ENCODE measurements around the gene C6orf89. TPM values are rescaled to one million over a fixed set of nuclear protein-coding genes. Genes with fewer than 3 reads are reported as not detected.

Gene C6orf89
- total and polyA plus RNA-seq, 2 of the 8 experiments (the other 6 are each of a cell fraction or from before 2014, with no cell fraction given): 4.6 to 12.3 TPM

- Histone ChIP-seq H3K27ac (ENCODE audit: low read depth, low read length) (no peak overlapping the region), H2BK12ac (ENCODE audit: low read depth, low read length) (no peak overlapping the region), H2BK5ac (ENCODE audit: low read depth, low read length) (no peak overlapping the region), H3K4me1 (replicated peaks in 1 of 4; ENCODE audit: control insufficient read depth in 3 of 4, insufficient read depth in 4 of 4, low read length in 3 of 4) (no peaks in the 10 kb centered on the region; a peak in 1 of 7 replicates), H3K23me2 (ENCODE audit: low read depth, low read length) (no peaks in the 10 kb centered on the region), H2BK15ac (ENCODE audit: low read length) (no peak overlapping the region), H2BK120ac (replicated peaks; ENCODE audit: low read depth, low read length) (no peak overlapping the region), H3K79me2 (ENCODE audit: control insufficient read depth in 1 of 2, insufficient read depth in 2 of 2, low read length in 2 of 2) (no peaks in the 10 kb centered on the region), H3K4me3 (ENCODE audit: extremely low read depth in 1 of 4, insufficient read depth in 2 of 4, low read depth in 3 of 4, low read length in 4 of 4) (no peak overlapping the region), H4K20me1 (replicated peaks in 1 of 2; ENCODE audit: control insufficient read depth in 1 of 2, insufficient read depth in 2 of 2, low read length in 2 of 2) (peaks cover 0 to 2% of the 10 kb centered on the region in 2 experiments), H3K36me3 (ENCODE audit: control insufficient read depth in 2 of 4, insufficient read depth in 4 of 4, low read length in 3 of 4) (no peaks in the 10 kb centered on the region), H3K4me2 (ENCODE audit: insufficient read depth in 1 of 2, low read depth in 2 of 2, low read length in 2 of 2) (no peak overlapping the region), H3K79me1 (ENCODE audit: low read depth, low read length) (no peaks in the 10 kb centered on the region), H3K23ac (ENCODE audit: insufficient read length) (no peak overlapping the region), H2AK5ac (ENCODE audit: low read depth, low read length) (no peak overlapping the region), H4K91ac (replicated peaks; ENCODE audit: insufficient read length, low read length) (no peak overlapping the region), H4K8ac (ENCODE audit: extremely low read depth, insufficient read depth, low read length) (no peak overlapping the region), H3K9me3 (ENCODE audit: insufficient read depth in 2 of 2, low read depth in 1 of 2, low read length in 1 of 2) (no peaks in the 10 kb centered on the region), H2AFZ (ENCODE audit: low read length) (no peak overlapping the region), H3K9ac (replicated peaks in 1 of 4; ENCODE audit: extremely low read depth in 1 of 4, low read depth in 3 of 4, low read length in 3 of 4) (no peak overlapping the region), H3K27me3 (replicated peaks in 1 of 4; ENCODE audit: control insufficient read depth in 3 of 4, extremely low read depth in 1 of 4, insufficient read depth in 3 of 4, low read length in 3 of 4) (no peaks in the 10 kb centered on the region), H4K5ac (ENCODE audit: insufficient read length, low read depth, low read length) (no peak overlapping the region), H3K18ac (ENCODE audit: extremely low read depth, low read length) (no peak overlapping the region), H2BK20ac (ENCODE audit: low read length) (no peak overlapping the region), H3K56ac (replicated peaks; ENCODE audit: insufficient read length, low read depth, low read length) (no peak overlapping the region), H3K14ac (ENCODE audit: insufficient read length) (no peak overlapping the region), H3K4ac (replicated peaks; ENCODE audit: insufficient read length, low read depth, low read length) (no peak overlapping the region)
- TF ChIP-seq SUZ12 (IDR thresholded peaks at IDR 0.05; ENCODE audit: low read length): no peak
- TF ChIP-seq SP2 (IDR thresholded peaks at IDR 0.05; ENCODE audit: low read length): no peak
- ChIA-PET CTCF (ENCODE audit: partially characterized antibody) (interaction anchor here (1.0 to 4.9 kb wide), 6 partner anchors 19 to 250 kb away, joined by 3 to 27 read pairs (median 4); partner anchors contain the start of gene C6orf89), POLR2A (ENCODE audit: partially characterized antibody) (interaction anchor here (1.2 to 1.3 kb wide), 2 partner anchors 28 to 300 kb away, joined by 3 to 4 read pairs; partner anchors contain the start of genes MTCH1, TBC1D22B and TMEM217)
- FAIRE-seq (no peak), DNase-seq (ENCODE audit: low read depth in 1 of 2, low spot score in 2 of 2) (no peak)
- 83% methylated on average over 9 of the region's 9 CpGs; no CpG with 5 or more reads in 1 of the 2 experiments for WGBS, 2 experiments (ENCODE audit: extremely low coverage in 1 of 2, insufficient coverage in 1 of 2, insufficient read length in 1 of 2, insufficient replicate concordance in 2 of 2, low coverage in 1 of 2, low lambda C conversion rate in 2 of 2, missing lambda C conversion rate in 1 of 2)
Observed at GRCh38 chr6:36957773-36958271, 72.1 kb downstream of the C6orf89 start.
